Stimulated activated CD4-positive, alpha-beta T cell treated with anti-CD3 and anti-CD28 coated beads, Interleukin-2, amount 100 ng/mL, for 4 hours (primary cell): Measurements from ENCODE around the gene PNPLA5.
"Not testable (repeated sequence)": the region's sequence is repeated elsewhere in the genome, so short reads cannot be mapped to it uniquely, and the experiment has no call there.

Experiments used
- DNase-seq: peaks from one replicate; pipeline ENCODE4 v3.0.0-alpha.2; 2020; ENCODE audit warnings: low read depth

The PNPLA5 gene

GRCh38 chr22:43881091-43882061, 10.4 kb downstream of the PNPLA5 start:
- no peak for DNase-seq

GRCh38 chr22:43880541-43880991, 11.2 kb downstream of the PNPLA5 start:
- no peak for DNase-seq

DNA sequence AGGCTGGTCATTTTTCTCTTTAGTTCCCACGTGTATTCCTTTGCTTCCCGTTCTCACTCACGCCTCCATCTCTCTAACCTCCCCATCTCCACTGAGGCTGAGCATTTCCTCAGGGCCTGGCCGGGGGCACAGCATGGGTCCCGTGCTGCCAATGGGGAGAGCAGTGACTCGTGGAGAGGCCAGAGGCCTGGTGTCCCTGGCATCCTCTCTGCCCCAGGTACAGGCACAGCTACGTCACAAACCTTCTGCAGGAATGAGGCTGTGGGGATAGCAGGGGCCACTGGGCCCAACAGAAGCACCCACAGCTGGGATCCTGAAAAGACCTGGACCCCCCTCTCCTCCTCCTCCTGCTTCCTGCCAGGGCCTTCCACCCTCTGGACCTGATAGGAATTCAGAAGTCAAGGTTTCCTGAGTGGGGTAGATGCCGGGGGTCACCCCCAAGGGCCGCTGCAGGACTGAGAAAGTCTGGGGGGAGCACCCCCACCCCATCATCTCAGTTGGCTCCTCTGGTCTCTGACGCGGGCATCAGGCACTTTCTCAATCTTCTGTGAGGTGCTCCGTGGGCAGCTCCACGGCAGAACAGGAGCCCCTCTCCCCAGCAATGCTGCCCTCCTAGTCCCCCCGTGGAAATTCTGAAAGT, 11.8 kb downstream of the PNPLA5 start:
- DNase-seq: no peak

GRCh38 chr22:43878831-43879550, 12.8 kb downstream of the PNPLA5 start:
- no peak for DNase-seq

- no peak for DNase-seq
These were observed 13.6 kb downstream of the PNPLA5 start for GRCh38 chr22:43878079-43878795.

GRCh38 chr22:43876866-43877509, 14.8 kb downstream of the PNPLA5 start:
- DNase-seq: no peak

GRCh38 chr22:43869799-43870198, 22.0 kb downstream of the PNPLA5 start:
- DNase-seq: no peak

DNA sequence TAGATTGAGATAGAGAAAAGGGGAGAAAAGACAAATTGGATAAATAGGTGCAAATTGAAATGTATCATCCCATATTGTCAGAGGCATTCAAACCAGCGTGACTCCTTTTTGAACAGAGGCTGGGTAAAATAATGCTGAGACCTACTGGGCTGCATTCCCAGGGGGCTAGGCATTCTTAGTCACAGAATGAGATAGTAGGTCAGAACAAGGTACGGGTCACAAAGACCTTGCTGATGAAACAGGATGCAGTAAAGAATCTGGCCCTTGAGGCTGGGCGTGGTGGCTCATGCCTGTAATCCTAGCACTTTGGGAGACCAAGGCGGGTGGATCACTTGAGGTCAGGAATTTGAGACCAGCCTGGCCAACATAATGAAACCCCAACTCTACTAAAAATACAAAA, 22.8 kb downstream of the PNPLA5 start:
- not testable (repeated sequence) for DNase-seq

DNA sequence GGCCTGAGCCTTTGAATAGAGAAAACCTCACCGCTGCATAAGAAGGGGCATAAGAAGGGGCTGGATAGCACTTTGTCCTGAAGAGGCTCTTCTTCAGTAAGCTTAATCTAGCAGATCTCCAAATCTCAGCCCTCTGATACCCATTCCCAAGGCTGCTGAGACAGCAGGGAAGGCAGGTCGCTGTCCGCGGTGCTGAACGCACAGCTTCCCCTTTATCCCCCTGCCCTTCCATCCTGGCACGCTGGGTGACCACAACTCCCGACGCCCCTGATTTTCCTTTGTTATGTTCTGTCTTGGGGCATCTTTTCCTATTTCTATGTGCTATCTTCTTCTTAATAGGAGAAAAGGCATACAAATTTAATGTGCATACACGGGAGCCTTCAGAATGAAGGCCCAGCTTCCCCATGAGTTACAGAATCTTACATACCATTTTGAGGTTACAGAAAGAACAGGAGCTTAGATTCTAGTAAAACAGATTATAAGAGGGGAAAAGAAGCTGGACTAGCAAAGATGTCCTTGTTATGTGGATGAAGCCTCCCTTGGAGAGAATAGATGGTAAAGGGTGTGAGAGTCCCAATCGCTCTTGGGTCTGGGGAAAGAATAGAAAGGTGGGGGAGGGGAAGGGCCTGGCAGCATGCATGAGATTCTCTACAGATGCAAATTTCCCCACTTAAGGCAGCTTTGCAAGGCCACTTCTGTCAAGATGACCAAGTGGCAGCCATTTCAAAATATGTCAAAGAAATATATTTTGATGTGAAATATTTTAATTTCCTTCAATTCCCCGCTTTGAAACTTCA, 23.8 kb downstream of the PNPLA5 start:
- DNase-seq: no peak

DNA sequence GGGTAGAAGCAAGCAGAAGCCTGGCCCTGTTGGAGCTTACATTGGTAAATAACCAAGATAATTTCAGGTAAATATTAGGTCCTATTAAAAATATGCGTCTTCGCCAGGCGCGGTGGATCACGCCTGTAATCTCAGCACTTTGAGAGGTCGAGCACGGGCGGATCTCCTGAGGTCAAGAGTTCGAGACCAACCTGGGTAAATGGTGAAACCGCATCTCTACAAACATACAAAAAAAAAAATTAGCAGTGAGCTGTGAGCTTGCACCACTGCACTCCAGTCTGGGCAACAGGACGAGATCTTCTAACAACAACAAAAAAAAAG, 29.0 kb downstream of the PNPLA5 start:
- no peak for DNase-seq

- DNase-seq: no peak
These were observed 29.5 kb downstream of the PNPLA5 start, which contains the start of gene SULT4A1 for GRCh38 chr22:43862074-43862881. TSS of gene SULT4A1 (minus strand) at chr22:43862513. CDS start at chr22:43862382, 131 bp downstream.

DNA sequence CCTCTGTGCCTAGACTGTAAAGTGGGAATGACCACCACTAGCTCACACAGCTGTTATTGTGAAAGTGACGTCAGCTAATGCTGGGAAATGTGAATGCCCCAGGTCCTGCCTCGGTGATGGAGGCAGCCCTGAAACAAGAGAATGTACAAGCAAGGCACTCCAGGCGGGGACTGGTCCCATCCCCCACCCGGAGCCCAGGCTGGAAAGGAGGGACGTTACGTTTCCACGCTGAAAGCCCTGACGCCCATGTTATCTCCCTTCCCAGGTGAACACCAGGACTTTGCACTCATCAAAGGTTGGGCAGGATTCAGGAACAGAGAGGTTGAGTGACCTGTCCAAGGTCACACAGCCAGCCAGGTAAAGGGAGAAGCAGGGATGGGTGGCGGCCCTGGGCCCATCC, 30.3 kb downstream of the PNPLA5 start:
- DNase-seq: no peak

GRCh38 chr22:43860831-43861230, 31.0 kb downstream of the PNPLA5 start:
- DNase-seq: no peak

DNA sequence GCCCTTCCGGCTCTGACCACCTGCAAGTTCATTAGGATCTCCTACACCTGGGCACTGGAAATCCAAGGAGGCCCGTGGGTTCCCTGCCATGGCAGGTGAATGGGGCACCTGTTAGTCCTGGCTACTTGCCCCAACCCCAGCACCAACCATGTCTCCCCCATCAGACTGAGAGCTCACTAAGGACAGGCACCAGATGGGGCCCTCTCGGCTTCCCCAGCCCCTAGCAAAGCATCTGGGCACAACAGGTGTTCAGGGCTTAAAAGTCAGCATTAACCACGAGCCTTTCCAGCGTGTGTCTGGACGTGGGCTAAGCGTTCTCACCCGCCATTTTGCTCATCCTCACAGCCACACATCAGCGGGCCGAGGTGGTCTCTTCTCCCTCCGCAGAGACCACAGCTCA, 31.7 kb downstream of the PNPLA5 start:
- no peak for DNase-seq

GRCh38 chr22:43859621-43860020, 32.2 kb downstream of the PNPLA5 start:
- DNase-seq: no peak

- no peak for DNase-seq
These were observed 32.6 kb downstream of the PNPLA5 start for GRCh38 chr22:43859176-43859575.

GRCh38 chr22:43858156-43858895, 33.5 kb downstream of the PNPLA5 start:
- DNase-seq: no peak

GRCh38 chr22:43857367-43857766, 34.4 kb downstream of the PNPLA5 start:
- DNase-seq: no peak

GRCh38 chr22:43855431-43855830, 36.4 kb downstream of the PNPLA5 start:
- no peak for DNase-seq
